GM18907 (cell line): ENCODE measurements around the gene NTSR1.

Experiments used
- ATAC-seq: cut with Tn5 transposase; IDR thresholded peaks from one replicate; pipeline ENCODE4 v1.9.1; 2021; ENCODE audit warnings: mild to moderate bottlenecking, moderate library complexity; ENCODE audit not compliant: unreplicated experiment

Gene NTSR1

DNA sequence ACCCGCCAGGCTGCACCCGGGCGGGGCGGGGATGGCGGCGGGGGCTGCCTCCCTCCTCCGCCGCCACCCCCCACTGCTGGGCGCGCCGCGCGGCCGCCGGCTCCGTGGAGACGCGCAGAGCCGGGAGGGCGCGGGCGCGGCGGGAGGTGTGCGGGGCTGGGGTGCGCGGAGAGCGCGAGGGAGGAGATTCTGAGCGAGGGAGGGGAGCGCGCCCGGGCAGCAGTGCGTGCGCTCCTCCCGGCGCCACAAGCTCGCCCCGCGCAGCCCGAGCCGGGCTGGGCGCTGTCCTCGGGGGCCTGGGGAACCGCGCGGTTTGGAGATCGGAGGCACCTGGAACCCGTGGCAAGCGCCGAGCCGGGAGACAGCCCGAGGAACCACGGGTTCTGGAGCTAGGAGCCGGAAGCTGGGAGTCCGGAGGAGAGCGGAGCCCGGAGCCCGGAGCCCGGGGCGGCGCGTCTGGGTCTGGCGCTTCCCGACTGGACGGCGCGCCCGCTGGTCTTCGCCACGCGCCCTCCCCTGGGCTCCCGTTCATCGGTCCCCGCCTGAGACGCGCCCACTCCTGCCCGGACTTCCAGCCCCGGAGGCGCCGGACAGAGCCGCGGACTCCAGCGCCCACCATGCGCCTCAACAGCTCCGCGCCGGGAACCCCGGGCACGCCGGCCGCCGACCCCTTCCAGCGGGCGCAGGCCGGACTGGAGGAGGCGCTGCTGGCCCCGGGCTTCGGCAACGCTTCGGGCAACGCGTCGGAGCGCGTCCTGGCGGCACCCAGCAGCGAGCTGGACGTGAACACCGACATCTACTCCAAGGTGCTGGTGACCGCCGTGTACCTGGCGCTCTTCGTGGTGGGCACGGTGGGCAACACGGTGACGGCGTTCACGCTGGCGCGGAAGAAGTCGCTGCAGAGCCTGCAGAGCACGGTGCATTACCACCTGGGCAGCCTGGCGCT, at the start of gene NTSR1:
Gene NTSR1 (plus strand): TSS at position 246 of the 946 bp plus-strand sequence. CDS start 372 bp downstream, at position 618.
- ATAC-seq = no peak

DNA sequence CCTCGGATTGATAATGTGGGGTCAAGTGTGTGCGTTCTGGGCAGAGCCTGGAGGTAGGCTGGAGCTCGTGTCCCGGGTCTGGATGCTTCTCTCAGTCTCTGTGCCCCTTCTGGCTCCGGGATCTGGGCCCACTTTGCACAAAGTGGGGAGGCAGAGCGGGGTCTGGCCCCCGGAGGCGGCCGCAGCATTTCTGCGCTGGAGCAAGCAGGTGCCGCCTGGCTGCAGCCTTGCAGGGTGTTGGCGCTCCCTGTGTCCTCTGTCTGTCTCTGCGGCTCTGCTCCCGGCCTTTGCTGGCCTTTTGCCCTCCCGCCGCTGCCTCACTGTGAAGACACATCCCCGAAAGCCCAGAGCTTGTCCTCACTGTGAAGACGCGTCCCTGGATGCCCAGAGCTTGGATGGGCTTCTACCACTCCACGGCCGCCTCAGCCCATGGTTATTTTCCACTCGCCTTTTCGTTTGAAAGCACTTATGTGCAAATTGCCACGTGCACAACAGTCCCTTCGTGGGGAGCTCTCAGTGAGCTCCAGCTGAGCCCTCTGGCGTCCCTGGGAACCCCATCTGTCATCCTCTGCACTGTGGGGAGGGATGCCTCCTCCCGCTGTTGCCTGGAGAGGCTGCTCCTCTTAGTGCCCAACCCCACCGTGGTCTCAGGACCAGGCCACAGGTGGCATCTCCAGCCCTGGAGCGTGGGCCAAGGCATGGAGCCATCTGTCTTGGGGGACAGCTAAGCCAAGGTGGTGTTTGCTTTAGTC, 49.0 kb upstream of the NTSR1 start:
- ATAC-seq = no peak

DNA sequence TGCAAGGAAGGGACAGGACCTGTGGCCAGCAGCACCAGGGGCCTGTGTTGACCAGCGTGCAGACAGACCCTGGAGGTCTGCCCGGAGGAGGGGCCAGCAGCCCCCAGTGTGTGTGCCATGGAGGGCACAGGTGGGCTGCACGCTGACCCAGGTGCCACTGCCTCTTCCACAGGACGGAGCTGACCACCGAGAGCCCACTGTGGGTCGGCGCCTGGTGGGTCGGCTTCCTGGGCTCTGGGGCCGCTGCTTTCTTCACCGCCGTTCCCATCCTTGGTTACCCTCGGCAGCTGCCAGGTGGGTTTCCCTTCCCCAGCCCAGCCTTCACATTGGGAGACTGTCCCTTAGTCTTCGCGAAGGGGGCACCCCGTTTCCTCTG, 48.4 kb upstream of the NTSR1 start:
- ATAC-seq = no peak

DNA sequence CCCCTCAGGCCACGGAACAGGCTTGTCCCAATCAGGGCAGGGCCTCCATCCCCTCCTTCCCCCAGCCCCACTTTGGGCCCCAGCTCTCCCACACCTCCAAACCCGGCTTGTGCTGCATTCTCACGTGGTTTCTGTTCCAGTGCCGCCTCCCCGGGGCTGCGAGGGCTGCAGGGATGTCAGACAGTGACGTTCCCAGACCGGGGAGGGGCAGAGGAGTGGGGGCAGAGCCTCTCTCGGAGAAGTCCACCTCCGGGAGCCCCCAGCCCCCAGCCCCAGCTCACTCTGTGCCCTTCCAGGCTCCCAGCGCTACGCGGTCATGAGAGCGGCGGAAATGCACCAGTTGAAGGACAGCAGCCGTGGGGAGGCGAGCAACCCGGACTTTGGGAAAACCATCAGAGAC, 47.9 kb upstream of the NTSR1 start:
- ATAC-seq = no peak

DNA sequence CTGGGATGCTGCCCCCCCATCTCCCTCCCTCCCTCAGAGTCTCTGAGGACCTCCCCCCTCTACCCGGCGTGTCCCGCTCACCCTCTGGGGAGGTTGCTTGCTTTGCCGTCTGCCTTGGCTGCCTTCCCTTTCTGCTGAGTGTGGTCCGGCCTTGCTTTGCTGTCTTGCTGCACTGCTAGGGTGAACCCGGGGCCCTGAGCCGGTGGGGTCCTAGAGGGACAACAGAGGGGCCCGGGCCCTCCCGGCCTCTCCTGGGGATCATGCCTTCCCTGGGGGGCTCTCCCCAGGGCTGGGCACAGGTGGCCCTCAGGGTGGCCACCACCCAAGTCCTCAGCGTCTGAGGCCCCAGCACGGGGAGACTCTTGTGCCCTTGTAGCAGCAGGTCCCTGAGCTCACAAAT, 47.0 kb upstream of the NTSR1 start:
- no peak for ATAC-seq

DNA sequence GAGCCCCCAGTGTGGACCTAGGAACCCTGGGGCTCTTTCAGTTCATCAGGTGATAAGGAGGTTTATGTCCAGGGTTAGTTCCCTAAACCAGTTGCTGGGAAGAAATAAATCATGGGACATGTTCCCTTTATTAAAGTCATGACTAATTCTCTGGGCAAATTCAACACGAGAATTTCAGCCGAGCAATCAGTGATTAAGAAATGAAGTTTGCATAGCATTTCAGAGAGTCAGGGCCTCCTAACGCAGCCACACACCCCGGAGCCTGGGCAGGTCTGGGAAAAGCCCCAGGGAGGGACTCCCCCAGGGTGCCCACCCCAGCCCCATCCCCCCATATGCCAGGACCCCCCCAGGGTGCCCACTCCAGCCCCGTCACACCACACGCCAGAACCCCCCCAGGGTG, 46.2 kb upstream of the NTSR1 start:
- ATAC-seq = no peak

DNA sequence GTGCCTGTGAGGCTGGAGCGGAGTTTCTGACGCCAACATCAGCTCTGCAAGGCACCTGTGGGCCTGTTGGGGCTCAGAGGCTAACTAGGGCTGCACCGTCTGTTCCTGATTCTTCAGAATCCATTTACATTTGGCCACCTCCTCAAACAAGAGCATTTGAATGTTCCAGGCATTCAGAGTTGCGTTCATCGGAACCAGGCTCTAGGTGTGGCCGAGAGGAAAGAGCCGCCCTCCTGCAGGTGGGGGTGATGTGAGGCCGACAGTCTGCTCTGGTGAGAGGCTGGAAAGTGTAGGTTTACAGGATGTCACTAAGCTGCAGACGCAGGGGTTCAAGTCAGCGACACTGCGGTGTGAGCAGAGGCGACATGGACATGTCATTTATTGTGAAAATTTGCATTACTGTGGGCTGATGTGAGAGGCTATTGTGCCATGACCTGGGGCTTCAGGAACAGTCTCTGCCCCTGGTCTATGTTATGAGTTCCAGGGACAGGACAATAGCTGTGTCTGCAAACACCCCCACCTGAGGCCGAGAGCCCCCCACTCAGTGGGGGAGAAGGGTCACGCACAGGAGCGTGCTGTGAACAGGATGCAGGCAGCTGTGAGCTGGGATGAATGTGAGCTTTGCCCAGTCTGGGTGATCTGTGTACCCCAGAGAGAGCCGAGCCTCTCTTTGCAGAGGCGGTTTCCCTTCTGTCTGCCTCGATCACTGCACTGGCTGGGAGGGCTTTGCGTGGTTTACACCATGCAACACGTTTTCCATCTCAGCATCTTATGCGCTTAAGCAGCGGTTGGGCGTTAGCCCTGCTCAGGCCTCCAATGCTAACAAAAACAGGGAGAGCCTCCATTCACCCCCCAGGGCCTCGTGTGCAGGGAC, 45.3 kb upstream of the NTSR1 start:
- no peak for ATAC-seq

DNA sequence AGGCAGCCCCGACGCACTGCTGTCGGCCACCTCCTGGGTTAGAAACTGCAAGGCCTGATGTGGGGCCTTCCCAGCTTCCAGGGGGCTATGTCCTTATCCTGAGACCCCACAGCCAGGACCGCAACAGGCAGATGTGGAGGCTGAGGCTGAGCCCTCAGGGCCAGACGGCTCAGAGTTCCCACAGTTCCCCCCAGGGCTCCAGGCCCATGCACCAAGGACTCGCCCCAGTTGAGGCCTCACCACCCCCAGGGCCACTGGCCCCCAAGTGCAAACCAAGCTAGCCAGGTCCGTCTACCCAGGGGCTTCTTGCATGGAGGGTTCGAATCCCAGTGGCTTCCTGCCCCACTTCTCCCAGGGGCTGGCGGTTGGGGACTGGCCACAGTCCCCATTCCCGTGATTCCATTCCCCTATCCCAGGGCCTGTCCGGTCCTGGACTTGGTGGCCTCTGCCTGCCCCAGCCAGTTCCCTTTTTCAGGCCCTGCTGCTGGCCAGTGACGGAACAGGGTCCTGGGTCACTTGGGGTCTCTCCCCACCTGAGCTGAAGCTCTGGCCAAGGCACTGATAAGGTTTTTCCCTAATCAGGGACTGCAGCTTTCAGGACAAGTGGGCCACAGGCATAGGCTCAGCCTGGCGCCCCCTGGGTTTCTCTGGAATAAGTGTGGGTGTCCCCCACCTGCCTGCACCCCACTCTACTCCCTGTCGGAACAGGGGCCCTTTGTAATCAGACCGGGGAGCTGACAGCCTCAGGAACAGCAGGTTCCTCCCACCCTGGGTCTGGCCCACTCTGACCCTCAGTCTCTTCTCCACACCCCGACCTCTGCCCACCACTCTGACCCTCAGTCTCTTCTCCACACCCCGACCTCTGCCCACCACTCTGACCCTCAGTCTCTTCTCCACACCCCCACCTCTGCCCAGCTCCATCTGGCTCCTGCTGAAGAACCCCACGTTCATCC, 44.3 kb upstream of the NTSR1 start:
- no peak for ATAC-seq

DNA sequence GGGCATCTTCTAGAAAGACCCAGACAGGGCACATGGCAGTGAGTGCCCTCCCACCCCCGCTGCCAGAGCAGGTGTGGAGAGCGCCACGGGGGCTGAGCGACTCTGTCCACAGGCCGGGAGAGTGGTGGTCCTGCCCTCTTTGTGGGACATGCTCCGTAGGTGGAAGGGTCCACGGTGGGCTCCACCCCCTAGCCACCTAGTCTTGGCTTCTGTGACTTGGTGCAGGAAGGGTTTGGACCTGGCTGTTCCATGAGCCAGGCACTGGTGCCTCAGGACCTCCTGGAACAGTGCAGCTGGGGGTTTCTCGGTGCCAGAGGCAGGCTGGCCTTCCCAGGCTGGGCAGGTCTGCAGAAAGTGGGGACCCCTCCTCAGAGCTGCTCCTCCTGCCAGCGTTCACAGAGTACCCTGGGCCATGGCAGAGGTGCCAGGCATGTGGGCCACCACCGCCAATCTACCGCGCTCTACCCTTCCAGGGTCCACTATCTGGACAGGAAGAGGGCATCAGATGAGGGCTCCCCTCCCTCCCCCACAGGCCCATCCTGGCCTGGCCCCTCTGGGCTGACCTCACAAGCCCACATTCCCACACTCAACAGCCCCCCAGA, 43.4 kb upstream of the NTSR1 start:
- no peak for ATAC-seq

DNA sequence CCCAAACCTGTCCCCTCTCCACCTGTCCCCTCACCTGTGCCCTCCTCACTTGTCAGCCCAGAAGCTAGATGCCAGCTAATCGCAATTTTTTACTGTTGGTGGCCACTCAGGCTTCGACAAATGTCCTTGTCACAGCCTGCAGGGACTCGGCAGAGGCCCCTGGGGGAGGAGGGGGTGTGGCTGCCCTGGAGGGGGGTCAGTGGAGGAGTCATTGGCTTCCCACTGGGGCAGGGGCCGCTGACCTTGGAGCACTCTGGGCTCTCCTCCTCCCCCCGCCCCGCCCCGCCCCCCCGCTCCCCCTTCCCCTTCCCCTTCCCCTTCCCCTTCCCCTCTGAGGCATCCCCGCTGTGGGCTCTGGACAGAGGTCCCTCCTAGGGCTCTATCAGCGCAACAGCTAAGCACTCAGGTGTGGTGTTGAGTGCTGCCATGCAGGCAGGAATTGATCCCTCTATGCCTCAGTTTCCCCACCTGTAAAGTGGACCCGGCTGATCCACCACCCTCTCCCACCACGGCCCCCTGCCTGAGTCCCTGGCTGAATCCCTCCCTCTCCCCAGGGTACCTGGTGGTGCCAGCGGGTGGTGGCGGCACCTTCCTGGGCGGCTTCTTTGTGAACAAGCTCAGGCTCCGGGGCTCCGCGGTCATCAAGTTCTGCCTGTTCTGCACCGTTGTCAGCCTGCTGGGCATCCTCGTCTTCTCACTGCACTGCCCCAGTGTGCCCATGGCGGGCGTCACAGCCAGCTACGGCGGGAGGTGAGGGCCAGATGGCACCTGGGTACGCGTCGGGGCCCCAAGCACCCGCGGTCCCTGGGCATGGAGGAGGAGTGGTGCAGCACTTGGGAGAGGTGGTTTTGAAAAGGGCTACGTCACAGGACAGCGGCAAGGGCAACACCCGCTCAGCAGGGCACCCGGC, 42.6 kb upstream of the NTSR1 start:
- ATAC-seq = no peak

DNA sequence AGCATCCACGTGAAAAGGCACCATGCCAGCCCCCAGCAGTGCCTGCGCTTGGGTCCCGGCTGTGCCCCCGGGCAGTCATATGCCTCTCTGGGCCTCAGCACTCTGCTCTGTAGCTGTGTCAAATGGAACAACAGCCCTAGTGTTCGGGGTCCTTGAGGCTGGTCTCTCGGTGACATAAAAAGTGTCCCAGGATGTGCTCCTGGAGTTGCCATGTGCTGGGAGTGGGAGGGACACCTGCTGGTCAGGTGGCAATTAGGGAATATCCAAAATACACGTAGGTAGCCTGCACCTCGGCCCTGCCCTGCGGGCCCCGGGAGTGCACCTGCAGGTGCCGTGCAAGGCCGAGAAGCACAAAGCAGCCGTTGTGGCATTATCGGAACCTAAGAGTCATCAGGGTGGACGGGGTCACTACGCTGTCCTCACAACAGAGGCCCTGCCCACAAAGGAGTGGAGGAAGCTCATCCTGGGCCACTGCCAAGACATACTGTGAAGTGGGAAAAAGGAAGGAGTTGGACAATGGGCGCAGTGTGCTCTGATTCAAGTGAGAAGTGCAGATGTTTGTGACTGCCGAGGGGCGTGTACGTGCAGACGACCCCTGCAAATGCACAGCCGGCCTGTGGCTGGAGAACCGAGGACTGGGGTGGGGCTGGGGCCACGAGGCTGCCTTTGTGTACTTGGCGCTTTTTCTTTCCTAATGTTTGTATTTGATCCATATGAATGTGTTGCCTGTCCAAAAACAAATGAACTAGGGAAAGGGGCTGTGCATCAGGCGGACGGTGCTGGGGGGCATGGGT, 41.7 kb upstream of the NTSR1 start:
- no peak for ATAC-seq

DNA sequence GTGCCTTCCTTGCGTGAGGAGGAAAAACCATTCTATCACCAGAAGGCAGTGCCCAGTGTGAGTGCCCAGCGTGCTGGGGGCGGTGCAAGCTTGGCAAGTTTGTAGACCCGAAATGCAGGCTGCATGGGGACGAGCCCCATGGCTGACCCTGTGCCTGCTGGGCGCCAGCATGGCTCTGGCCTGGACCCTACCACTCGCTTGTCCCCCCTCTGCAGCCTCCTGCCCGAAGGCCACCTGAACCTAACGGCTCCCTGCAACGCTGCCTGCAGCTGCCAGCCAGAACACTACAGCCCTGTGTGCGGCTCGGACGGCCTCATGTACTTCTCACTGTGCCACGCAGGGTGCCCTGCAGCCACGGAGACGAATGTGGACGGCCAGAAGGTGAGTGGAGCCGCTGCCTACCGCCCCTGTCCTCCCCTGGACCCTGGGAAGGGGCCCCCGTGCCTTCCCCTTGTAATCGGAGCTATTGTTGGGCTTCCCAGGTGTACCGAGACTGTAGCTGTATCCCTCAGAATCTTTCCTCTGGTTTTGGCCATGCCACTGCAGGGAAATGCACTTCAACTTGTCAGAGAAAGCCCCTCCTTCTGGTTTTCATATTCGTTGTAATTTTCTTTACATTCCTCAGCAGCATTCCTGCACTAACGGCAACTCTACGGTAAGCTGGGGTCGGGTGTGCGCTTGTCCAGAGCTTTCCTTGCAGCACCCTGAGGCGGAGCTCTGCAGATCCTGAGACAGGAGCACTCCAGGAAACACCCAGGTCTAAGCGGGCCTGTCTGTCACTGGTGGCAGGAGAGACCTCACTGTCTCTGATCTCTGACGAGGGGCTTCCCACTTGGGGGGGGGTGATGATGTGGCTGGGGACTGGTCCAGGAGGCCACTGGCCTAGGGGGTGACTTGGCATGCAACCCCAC, 40.9 kb upstream of the NTSR1 start:
- no peak for ATAC-seq

DNA sequence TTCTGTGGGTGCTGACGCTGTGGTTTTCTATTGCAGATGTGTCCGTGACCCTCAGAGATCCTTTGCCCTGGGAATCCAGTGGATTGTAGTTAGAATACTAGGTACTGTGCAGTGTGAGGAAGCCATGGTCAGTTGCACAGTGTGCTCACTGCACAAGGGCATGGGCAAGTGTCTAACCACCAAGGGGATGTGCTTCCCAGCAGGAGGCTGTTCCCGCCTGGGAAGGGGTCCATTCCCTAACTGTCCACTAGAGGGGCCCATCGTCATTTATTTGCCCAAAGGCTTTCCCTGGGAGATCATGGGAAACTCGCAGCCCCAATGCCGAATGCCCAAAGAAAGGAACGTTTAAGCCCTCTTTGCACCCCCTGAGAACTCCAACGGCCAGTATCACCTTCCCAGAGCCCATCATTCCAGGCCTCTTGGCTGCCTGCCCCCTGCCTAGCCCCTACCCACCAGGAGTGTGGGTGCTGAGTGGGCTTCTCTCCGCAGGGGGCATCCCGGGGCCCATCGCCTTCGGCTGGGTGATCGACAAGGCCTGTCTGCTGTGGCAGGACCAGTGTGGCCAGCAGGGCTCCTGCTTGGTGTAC, 40.1 kb upstream of the NTSR1 start:
- ATAC-seq = no peak

DNA sequence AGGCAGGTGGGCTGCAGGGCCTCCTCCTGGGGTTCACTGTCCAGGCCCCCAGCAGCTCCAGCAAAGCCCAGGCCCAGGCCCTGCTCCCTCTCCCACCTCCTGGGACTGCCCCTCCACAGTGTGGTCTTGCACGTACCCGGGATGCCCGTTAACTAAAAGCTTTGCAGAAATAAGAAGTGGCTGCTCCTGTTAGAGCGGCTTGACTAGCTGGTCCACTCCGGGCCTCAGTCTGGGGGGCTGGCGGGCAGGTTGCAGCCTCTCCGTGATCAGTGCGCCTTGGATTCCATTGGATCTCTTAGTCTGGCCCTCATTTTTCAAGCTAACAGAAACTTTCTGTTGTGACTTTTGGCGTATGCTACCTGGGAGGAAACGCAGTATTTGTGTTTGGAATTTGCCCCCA, 39.4 kb upstream of the NTSR1 start:
- no peak for ATAC-seq

DNA sequence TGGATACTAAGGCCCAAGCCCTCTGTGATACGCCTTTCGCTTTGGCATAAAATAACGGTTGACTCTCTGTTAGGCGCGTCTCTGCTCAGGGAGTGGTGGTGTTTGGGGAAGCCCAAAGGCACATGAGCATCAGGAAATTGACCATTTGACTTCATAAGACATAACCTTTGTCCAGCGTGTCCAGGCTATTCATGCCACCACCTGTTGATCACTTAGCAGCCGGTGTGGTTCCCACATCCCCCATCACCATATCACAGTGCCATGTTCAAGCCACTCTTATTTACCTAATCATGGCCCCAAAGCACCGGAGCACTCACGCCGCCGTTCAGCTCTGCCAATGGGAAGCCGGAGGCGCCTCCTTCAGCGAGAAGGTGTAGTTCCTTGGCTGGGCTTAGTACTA, 38.5 kb upstream of the NTSR1 start:
- no peak for ATAC-seq

DNA sequence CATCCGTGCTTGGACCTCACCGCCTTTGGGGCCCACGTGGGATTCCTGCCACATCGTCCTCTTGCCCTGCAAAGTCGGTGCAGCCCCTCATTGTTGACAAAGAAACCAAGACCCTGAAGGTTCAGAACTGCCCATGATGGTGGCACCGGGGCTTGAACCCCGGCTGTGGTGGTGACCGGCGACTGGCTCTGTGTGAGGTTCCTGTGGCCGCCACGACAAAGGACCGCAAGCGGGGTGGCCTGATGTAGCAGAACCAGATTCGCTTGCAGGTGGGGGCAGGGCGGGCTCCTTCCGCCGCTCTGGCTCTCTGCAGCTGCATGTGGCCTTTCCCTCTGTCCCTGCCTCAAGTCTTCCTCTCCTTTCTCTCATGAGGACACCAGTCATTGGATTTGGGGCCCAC, 37.6 kb upstream of the NTSR1 start:
- no peak for ATAC-seq
